Memory B cell (primary cell): Measurements from ENCODE around the gene ARHGAP23.
A peak's percentile ranks its signal among the peaks of the same experiment; 100 is the strongest.
"Not testable (repeated sequence)": the region's sequence is repeated elsewhere in the genome, so short reads cannot be mapped to it uniquely, and the experiment has no call there.

Experiments
- ATAC-seq: fragments of 150-1000 bp; cut with Tn5 transposase; 2 replicates; pipeline ENCODE4 v1.10.0; 2021; ENCODE audit warnings: low read depth, mild to moderate bottlenecking, moderate library complexity
- DNase-seq, 2 donors: peaks; one replicate each; pipeline ENCODE4 v3.0.0; 2022; ENCODE audit warnings: low spot score in 2 of 2
- H3K27ac Mint-ChIP-seq: one replicate; pipeline ENCODE4 v1.8.0; 2022; ENCODE audit warnings: mild to moderate bottlenecking, moderate library complexity, mixed read lengths
- H3K27me3 Mint-ChIP-seq: one replicate; pipeline ENCODE4 v1.8.0; 2022; ENCODE audit warnings: mixed read lengths
- H3K36me3 Mint-ChIP-seq: one replicate; pipeline ENCODE4 v1.8.0; 2022; ENCODE audit warnings: mild to moderate bottlenecking, mixed read lengths
- H3K4me1 Mint-ChIP-seq: one replicate; pipeline ENCODE4 v1.8.0; 2022; ENCODE audit warnings: mixed read lengths
- H3K4me3 Mint-ChIP-seq: one replicate; pipeline ENCODE4 v1.8.0; 2022; ENCODE audit warnings: mild to moderate bottlenecking, moderate library complexity, mixed read lengths
- H3K9me3 Mint-ChIP-seq: one replicate; pipeline ENCODE4 v1.8.0; 2022; ENCODE audit warnings: mixed read lengths

Gene ARHGAP23

GRCh38 chr17:38469875-38470274 lies 41.6 kb downstream of the ARHGAP23 start:
- DNase-seq (no peak), ATAC-seq (no peak)
- H3K9me3 Mint-ChIP-seq, result no peaks in the 10 kb centered on the region
- H3K27me3 Mint-ChIP-seq, result peaks cover 26% of the 10 kb centered on the region
- no peak overlapping the region for H3K27ac Mint-ChIP-seq
- no peaks in the 10 kb centered on the region for H3K4me1 Mint-ChIP-seq
- no peak overlapping the region for H3K4me3 Mint-ChIP-seq
- H3K36me3 Mint-ChIP-seq, result no peaks in the 10 kb centered on the region

- H3K4me3 Mint-ChIP-seq, ATAC-seq, H3K4me1 Mint-ChIP-seq, H3K9me3 Mint-ChIP-seq, DNase-seq, H3K36me3 Mint-ChIP-seq, H3K27ac Mint-ChIP-seq: not testable (repeated sequence)
- H3K27me3 Mint-ChIP-seq, result peaks cover 30% of the 10 kb centered on the region
These were observed 43.0 kb downstream of the ARHGAP23 start for GRCh38 chr17:38471253-38471652.

- H3K9me3 Mint-ChIP-seq, H3K27ac Mint-ChIP-seq, H3K4me1 Mint-ChIP-seq, H3K36me3 Mint-ChIP-seq, ATAC-seq, DNase-seq, H3K4me3 Mint-ChIP-seq: not testable (repeated sequence)
- H3K27me3 Mint-ChIP-seq, result peaks cover 27% of the 10 kb centered on the region
These were observed 46.4 kb downstream of the ARHGAP23 start for GRCh38 chr17:38474666-38475065.

GRCh38 chr17:38476549-38476948 lies 48.3 kb downstream of the ARHGAP23 start:
- ATAC-seq (no peak), DNase-seq (no peak)
- H3K27ac Mint-ChIP-seq, result no peak overlapping the region
- H3K4me3 Mint-ChIP-seq, result no peak overlapping the region
- peaks cover 18% of the 10 kb centered on the region for H3K27me3 Mint-ChIP-seq
- no peaks in the 10 kb centered on the region for H3K9me3 Mint-ChIP-seq
- no peaks in the 10 kb centered on the region for H3K36me3 Mint-ChIP-seq
- H3K4me1 Mint-ChIP-seq, result peaks cover 2% of the 10 kb centered on the region

GRCh38 chr17:38477417-38477816 lies 49.2 kb downstream of the ARHGAP23 start:
- not testable (repeated sequence) for H3K4me3 Mint-ChIP-seq, DNase-seq, H3K27ac Mint-ChIP-seq, ATAC-seq, H3K36me3 Mint-ChIP-seq, H3K9me3 Mint-ChIP-seq, H3K4me1 Mint-ChIP-seq
- H3K27me3 Mint-ChIP-seq, result peaks cover 16% of the 10 kb centered on the region

- not testable (repeated sequence) for ATAC-seq
These were observed 49.7 kb downstream of the ARHGAP23 start for GRCh38 chr17:38477951-38478350.

GRCh38 chr17:38478667-38479066 lies 50.4 kb downstream of the ARHGAP23 start:
- peaks cover 16% of the 10 kb centered on the region for H3K27me3 Mint-ChIP-seq
- H3K9me3 Mint-ChIP-seq, DNase-seq, H3K4me1 Mint-ChIP-seq, H3K27ac Mint-ChIP-seq, H3K4me3 Mint-ChIP-seq, H3K36me3 Mint-ChIP-seq, ATAC-seq: not testable (repeated sequence)

More at GRCh38 chr17:38477951-38478350, 49.7 kb downstream of the ARHGAP23 start:
- not testable (repeated sequence) for H3K4me3 Mint-ChIP-seq, DNase-seq, H3K27ac Mint-ChIP-seq, H3K36me3 Mint-ChIP-seq, H3K9me3 Mint-ChIP-seq, H3K4me1 Mint-ChIP-seq
- peaks cover 16% of the 10 kb centered on the region for H3K27me3 Mint-ChIP-seq

- not testable (repeated sequence) for H3K9me3 Mint-ChIP-seq, H3K4me1 Mint-ChIP-seq, DNase-seq, H3K27ac Mint-ChIP-seq, H3K27me3 Mint-ChIP-seq, ATAC-seq, H3K36me3 Mint-ChIP-seq, H3K4me3 Mint-ChIP-seq
These were observed 53.9 kb downstream of the ARHGAP23 start for GRCh38 chr17:38482039-38482699.

- H3K27me3 Mint-ChIP-seq, ATAC-seq, H3K36me3 Mint-ChIP-seq, H3K4me3 Mint-ChIP-seq, H3K27ac Mint-ChIP-seq, H3K9me3 Mint-ChIP-seq, H3K4me1 Mint-ChIP-seq, DNase-seq: not testable (repeated sequence)
These were observed 54.4 kb downstream of the ARHGAP23 start for GRCh38 chr17:38482700-38483043.

- H3K9me3 Mint-ChIP-seq, H3K36me3 Mint-ChIP-seq, H3K4me1 Mint-ChIP-seq, H3K27ac Mint-ChIP-seq, H3K27me3 Mint-ChIP-seq: not testable (repeated sequence)
- peak overlapping the region; percentile 55 for H3K4me3 Mint-ChIP-seq
- DNase-seq, result peak; percentile 29 to 35
- peak; percentile 65 for ATAC-seq
These were observed 56.2 kb downstream of the ARHGAP23 start for GRCh38 chr17:38484242-38485145.

GRCh38 chr17:38485146-38485468 lies 56.8 kb downstream of the ARHGAP23 start:
- ATAC-seq (no peak), DNase-seq (no peak)
- Mint-ChIP-seq H3K4me3 (peak overlapping the region; percentile 55), H3K27ac (no peak overlapping the region), H3K27me3 (peaks cover 4% of the 10 kb centered on the region), H3K9me3 (no peaks in the 10 kb centered on the region), H3K36me3 (no peaks in the 10 kb centered on the region), H3K4me1 (peaks cover 8% of the 10 kb centered on the region)

GRCh38 chr17:38485681-38486298 lies 57.5 kb downstream of the ARHGAP23 start:
- peak overlapping the region; percentile 55 for H3K4me3 Mint-ChIP-seq
- H3K9me3 Mint-ChIP-seq, H3K4me1 Mint-ChIP-seq, H3K27me3 Mint-ChIP-seq, H3K27ac Mint-ChIP-seq, H3K36me3 Mint-ChIP-seq: not testable (repeated sequence)
- peak; percentile 47 to 52 for DNase-seq
- ATAC-seq, result peak; percentile 88

GRCh38 chr17:38489774-38490173 lies 61.5 kb downstream of the ARHGAP23 start:
- H3K27ac Mint-ChIP-seq, ATAC-seq, H3K4me1 Mint-ChIP-seq, H3K9me3 Mint-ChIP-seq, H3K4me3 Mint-ChIP-seq, H3K36me3 Mint-ChIP-seq, DNase-seq: not testable (repeated sequence)
- H3K27me3 Mint-ChIP-seq, result peaks cover 13% of the 10 kb centered on the region

GRCh38 chr17:38491346-38492066 lies 63.2 kb downstream of the ARHGAP23 start:
- H3K9me3 Mint-ChIP-seq, H3K4me1 Mint-ChIP-seq: not testable (repeated sequence)

More at GRCh38 chr17:38491346-38492066, 63.2 kb downstream of the ARHGAP23 start:
- H3K27me3 Mint-ChIP-seq, result peaks cover 14% of the 10 kb centered on the region
- H3K36me3 Mint-ChIP-seq, ATAC-seq, H3K27ac Mint-ChIP-seq, H3K4me3 Mint-ChIP-seq, DNase-seq: not testable (repeated sequence)
